ENCODE measurements around the gene MAGEB1.
A peak's percentile ranks its signal among the peaks of the same experiment; 100 is the strongest.

MAGEB1 gene

GRCh38 chrX:30246769-30247489, at the start of gene MAGEB1:
Gene MAGEB1, plus strand, starts transcription at chrX:30247146. Its CDS starts 3,348 bp downstream, at chrX:30250494.
- DNase-seq (ENCODE audit: low spot score) = no peak

GRCh38 chrX:30212172-30212571, 34.8 kb upstream of the MAGEB1 start:
- no peak for DNase-seq (ENCODE audit: low spot score)

GRCh38 chrX:30215357-30215843, 31.5 kb upstream of the MAGEB1 start, which contains the start of gene MAGEB2:
Gene MAGEB2, plus strand, starts transcription at chrX:30215563. Its CDS starts 3,018 bp downstream, at chrX:30218581.
- peak; percentile 34 for DNase-seq (ENCODE audit: low spot score)

- DNase-seq (ENCODE audit: low spot score) = no peak
Measured at GRCh38 chrX:30217465-30217864, 29.5 kb upstream of the MAGEB1 start.

GRCh38 chrX:30219372-30219771, 27.6 kb upstream of the MAGEB1 start:
- DNase-seq (ENCODE audit: low spot score) = no peak

GRCh38 chrX:30220661-30221060, 26.3 kb upstream of the MAGEB1 start:
- DNase-seq (ENCODE audit: low spot score) = no peak

- no peak for DNase-seq (ENCODE audit: low spot score)
Measured at GRCh38 chrX:30224536-30224935, 22.4 kb upstream of the MAGEB1 start.

- DNase-seq (ENCODE audit: low spot score) = no peak
Measured at GRCh38 chrX:30228526-30228925, 18.4 kb upstream of the MAGEB1 start.

- DNase-seq (ENCODE audit: low spot score) = no peak
Measured at GRCh38 chrX:30230395-30230794, 16.6 kb upstream of the MAGEB1 start, which contains the start of gene MAGEB3. Gene MAGEB3, plus strand, starts transcription at chrX:30230657. Its CDS starts 5,268 bp downstream, at chrX:30235925.

- no peak for DNase-seq (ENCODE audit: low spot score)
Measured at GRCh38 chrX:30241724-30242415, 5.1 kb upstream of the MAGEB1 start, which contains the start of gene MAGEB4. Gene MAGEB4, plus strand, starts transcription at chrX:30242000. Its CDS starts 136 bp downstream, at chrX:30242136.

- no peak for DNase-seq (ENCODE audit: low spot score)
Measured at GRCh38 chrX:30248854-30249253, 1.9 kb downstream of the MAGEB1 start.

GRCh38 chrX:30253257-30253656, 6.3 kb downstream of the MAGEB1 start:
- no peak for DNase-seq (ENCODE audit: low spot score)

- no peak for DNase-seq (ENCODE audit: low spot score)
Measured at GRCh38 chrX:30259927-30260326, 13.0 kb downstream of the MAGEB1 start.

GRCh38 chrX:30261012-30261411, 14.1 kb downstream of the MAGEB1 start:
- no peak for DNase-seq (ENCODE audit: low spot score)

GRCh38 chrX:30262763-30263162, 15.8 kb downstream of the MAGEB1 start:
- no peak for DNase-seq (ENCODE audit: low spot score)

- no peak for DNase-seq (ENCODE audit: low spot score)
Measured at GRCh38 chrX:30270639-30271038, 23.7 kb downstream of the MAGEB1 start.

- no peak for DNase-seq (ENCODE audit: low spot score)
Measured at GRCh38 chrX:30275498-30275897, 28.6 kb downstream of the MAGEB1 start.

- no peak for DNase-seq (ENCODE audit: low spot score)
Measured at GRCh38 chrX:30278365-30278764, 31.4 kb downstream of the MAGEB1 start.

- no peak for DNase-seq (ENCODE audit: low spot score)
Measured at GRCh38 chrX:30280428-30280827, 33.5 kb downstream of the MAGEB1 start.

- DNase-seq (ENCODE audit: low spot score) = no peak
Measured at GRCh38 chrX:30282527-30282926, 35.6 kb downstream of the MAGEB1 start.

- no peak for DNase-seq (ENCODE audit: low spot score)
Measured at GRCh38 chrX:30283456-30284200, 36.7 kb downstream of the MAGEB1 start.

Data from HuH-7.5 (cell line).